NCI-H82 treated with DMSO at 0.1 percent for 48 hours (cell line): ENCODE data around the gene DHX15.

Source experiments
- DNase-seq: peaks from one replicate; lab custom pipeline; 2025; ENCODE audit not compliant: unreplicated experiment; lab: John Stamatoyannopoulos, UW

Gene DHX15

GRCh38 chr4:24584211-24584850, at the start of gene DHX15:
DHX15 (minus strand) TSS chr4:24584554; CDS start chr4:24584393, 161 bp downstream.
- peak; percentile 80 for DNase-seq

GRCh38 chr4:24632011-24632410, 47.7 kb upstream of the DHX15 start:
- DNase-seq = no peak

- DNase-seq = no peak
Observed at GRCh38 chr4:24630937-24631336, 46.6 kb upstream of the DHX15 start.

- DNase-seq = no peak
Observed at GRCh38 chr4:24625091-24625490, 40.7 kb upstream of the DHX15 start.

DNA sequence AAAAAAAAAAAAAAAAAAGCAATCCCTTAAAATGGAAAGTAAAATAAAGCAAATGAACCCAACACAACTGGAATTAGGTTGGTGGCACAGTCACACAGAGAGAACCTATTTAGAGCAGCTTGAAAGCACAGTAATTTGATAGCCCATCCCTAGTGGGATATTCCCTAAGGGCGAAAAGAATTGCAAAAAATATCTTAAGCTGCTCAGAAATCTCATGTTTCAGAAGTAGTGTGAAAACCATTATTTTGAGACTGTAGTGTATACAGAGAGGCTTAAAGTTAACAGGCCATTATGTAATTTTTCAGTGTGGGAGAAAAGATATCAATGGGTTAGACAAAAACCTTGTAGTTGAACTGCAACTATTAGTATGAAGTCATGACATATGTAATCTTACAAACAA, 40.0 kb upstream of the DHX15 start:
- DNase-seq = no peak

DNA sequence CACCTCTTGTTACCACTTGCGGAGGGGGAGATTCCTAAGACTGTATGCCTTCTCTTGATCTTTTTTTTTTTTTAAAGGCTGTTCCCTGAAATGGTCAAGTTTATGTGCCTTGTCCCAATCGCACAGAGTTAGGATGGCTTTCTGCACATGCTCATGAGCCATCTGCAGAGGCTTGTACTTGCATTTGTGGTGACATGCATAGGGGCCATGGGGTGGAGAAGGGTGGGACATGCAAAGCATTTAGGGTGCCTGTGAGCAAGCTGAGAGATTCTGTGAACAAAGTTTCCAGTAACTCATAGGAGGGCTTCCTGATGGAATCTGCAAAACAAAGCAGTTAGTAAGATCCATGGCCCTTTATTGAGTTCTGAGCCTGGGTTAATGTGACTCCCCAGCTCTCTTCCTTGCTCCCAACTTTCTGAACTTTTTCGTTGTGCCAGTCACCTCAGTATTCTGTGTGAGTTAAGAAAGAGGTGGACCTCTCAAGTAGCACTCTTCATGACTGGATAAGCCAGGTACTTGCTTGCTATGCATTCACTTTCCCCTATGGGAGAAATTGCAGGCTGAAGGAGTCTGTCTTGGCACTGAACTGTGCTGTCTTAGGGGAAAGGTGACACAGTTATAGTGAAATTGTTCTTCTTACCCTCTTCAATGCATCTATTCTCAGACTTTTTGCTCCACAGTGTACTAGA, 37.9 kb upstream of the DHX15 start:
- DNase-seq = no peak

- DNase-seq = no peak
Observed at GRCh38 chr4:24615977-24616376, 31.6 kb upstream of the DHX15 start.

- no peak for DNase-seq
Observed at GRCh38 chr4:24614881-24615280, 30.5 kb upstream of the DHX15 start.

GRCh38 chr4:24613502-24613901, 29.1 kb upstream of the DHX15 start:
- DNase-seq = no peak

DNA sequence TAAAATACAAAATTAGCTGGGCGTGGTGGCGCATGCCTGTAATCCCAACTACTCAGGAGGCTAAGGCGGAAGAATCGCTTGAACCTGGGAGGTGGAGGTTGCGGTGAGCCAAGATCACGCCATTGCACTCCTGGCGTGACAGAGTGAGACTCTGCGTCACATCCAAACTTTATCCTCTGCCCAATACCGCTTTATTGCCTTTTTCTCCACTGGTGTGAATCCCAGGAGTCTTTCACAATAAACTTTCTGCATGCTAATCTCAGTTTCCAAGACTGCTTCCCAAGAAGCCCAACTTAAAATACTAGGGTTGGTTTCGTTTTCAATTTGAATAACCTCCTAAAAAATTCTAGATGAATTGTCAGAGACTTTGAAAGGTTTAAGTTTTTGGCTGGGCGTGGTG, 27.2 kb upstream of the DHX15 start:
- DNase-seq = no peak

GRCh38 chr4:24607334-24607733, 23.0 kb upstream of the DHX15 start:
- no peak for DNase-seq

GRCh38 chr4:24605216-24605615, 20.9 kb upstream of the DHX15 start:
- no peak for DNase-seq

DNA sequence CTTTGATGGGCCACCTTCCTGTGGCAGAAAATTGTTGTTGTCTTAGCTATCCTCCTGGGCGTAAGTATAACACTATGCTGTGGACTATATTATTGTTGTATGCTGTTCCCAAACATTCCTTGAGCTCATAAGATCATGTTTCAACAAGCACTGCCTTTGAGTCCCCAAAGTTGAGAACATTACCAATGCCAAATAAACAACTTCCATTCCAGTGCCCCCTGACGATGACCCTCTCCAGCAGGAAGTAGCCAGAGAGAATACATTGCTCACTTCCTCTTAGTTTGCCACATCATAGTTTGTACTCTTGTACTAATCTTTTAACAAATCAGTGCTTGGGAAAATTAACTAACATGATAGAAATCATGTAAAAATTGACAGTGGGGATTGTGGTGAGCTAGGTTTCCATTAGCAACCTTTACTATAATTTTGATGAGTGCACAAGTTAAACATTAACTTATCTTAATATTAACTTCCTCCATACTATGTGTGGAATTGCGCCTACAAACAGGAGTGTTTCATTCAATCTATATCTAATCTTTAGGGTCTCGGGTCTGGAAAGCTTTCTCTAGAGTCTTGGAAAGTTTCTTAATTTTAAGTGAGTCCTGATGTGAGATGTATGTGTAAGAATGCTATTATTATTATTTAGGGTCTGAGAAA, 20.3 kb upstream of the DHX15 start:
- no peak for DNase-seq

GRCh38 chr4:24603343-24603742, 19.0 kb upstream of the DHX15 start:
- no peak for DNase-seq

- no peak for DNase-seq
Observed at GRCh38 chr4:24601121-24601520, 16.8 kb upstream of the DHX15 start.

DNA sequence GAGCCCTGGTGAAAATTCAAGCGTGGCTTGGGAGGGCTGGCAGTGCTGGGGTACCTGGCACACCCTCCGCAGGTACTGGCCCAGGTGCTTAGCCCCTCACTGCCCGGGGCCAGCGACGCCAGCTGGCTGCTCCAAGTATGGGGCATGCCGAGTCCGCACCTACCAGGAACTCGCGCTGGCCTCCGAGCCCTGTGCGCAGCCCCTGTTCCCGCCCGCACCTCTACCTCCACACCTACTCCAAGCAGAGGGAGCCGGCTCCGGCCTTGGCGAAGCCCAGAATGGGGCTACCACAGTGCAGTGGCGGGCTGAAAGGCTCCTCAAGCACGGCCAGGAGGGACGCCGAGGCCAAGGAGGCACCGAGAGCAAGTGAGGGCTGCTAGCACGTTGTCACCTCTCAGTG, 14.9 kb upstream of the DHX15 start:
- no peak for DNase-seq

GRCh38 chr4:24598025-24598424, 13.7 kb upstream of the DHX15 start:
- DNase-seq = no peak

DNA sequence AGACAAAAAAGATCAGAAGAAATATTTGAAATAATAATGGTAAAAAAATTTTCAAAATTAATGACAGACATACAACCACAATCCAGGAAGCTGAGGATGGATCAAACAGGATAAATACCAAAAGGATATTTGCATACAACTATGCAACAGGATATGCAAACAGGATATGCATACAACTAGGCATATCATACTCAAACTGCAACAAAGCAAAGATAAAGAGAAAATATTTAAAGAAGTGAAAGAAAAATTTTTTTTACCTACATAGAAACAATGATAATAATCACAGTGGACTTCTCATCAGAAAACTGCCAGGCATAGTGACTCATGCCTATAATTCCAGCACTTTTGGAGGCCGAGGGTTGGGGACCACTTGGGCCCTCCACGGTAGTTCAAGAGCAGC, 11.3 kb upstream of the DHX15 start:
- no peak for DNase-seq

DNA sequence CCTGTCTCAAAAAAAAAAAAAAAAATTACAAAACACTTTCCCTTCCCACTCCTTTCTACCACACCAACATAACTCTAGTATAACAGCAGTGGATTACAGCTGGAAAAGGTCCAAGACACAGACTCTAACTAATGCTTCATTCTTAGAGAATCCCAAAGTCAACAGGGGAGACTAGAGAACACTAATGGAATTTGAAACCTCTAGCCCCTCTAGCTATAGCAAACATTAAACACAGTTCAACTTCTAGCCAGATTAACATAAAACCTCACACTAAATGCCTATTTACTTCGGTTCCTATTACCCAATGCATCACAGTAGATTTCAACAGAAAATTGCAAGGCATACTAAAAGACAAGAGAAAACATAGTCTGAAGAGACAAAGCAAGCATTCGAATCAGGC, 10.5 kb upstream of the DHX15 start:
- DNase-seq = peak; percentile 34

GRCh38 chr4:24589448-24589847, 5.1 kb upstream of the DHX15 start:
- no peak for DNase-seq

DNA sequence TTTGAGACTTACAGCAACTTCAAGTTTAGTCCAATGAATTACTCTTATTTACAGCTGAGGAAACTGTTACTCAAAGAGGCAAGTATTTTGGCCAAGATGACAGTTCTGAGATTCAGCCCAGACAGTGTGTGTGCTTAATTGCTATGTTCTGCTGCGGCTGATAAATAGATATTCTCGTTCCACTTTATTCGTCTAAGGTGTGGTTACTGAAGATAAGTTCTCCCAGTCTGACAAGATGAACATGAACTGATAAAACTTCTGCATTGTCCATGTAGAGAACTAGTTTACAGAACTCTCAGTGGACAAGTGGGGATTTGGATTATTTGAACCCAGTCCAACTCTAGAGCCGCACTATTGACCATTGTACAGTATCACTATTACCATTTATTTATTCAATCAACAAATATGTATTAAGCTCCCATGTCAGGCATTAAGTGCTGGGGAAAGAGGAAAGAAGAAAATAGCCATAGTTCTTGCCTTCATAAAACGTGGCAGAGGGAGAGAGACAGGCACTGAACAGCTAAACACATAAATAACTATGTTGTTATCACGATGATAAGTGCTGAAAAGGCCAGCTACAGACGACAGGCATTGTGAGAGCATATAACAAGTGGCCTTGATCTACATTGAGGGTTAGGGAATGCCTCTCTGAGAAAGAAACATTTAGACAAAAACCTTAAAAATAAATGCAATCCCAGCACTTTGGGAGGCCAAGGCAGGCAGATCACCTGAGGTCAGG, 4.0 kb upstream of the DHX15 start:
- no peak for DNase-seq
